AG04450 (cell line): ENCODE results near the gene WWOX. TPM values are rescaled to one million over a fixed set of nuclear protein-coding genes. Genes with fewer than 3 reads are reported as not detected.

Experiments used
- CTCF ChIA-PET: fragments of 300-600, 350-600 bp; formaldehyde crosslinking; extraction: SDS; loops from one replicate; lab custom pipeline; 2022; ENCODE audit warnings: antibody characterized with exemption, inconsistent platforms; lab: Charles Lee
- POLR2A ChIA-PET: fragments of 350-600 bp; formaldehyde crosslinking; extraction: SDS; loops from one replicate; lab custom pipeline; 2021; ENCODE audit warnings: antibody characterized with exemption, inconsistent platforms; lab: Yijun Ruan, JAX
- DNase-seq: peaks from one replicate; pipeline ENCODE4 v3.0.0-alpha.2; 2011; ENCODE audit warnings: low read depth, low spot score
- H3K27ac ChIP-seq: one replicate; pipeline ENCODE4 v1.5.1; 2012; ENCODE audit warnings: low read depth, low read length, control low read depth
- H3K27me3 ChIP-seq: one replicate; pipeline ENCODE4 v1.6.0; 2012; ENCODE audit warnings: low read length; ENCODE audit not compliant: control insufficient read depth, insufficient read depth
- H3K4me3 ChIP-seq: 2 replicates; pipeline ENCODE4 v1.5.1; 2011; ENCODE audit warnings: mild to moderate bottlenecking, low read depth, low read length, control low read depth
- H3K9me3 ChIP-seq: 2 replicates; pipeline ENCODE4 v1.5.1; 2012; ENCODE audit warnings: low read length; ENCODE audit not compliant: control insufficient read depth, insufficient read depth
- polyA plus RNA-seq: library from polyadenylated mRNA; depleted of rRNA; stranded (reverse); fragments of >200 nt; gene quantifications from 2 replicates; pipeline ENCODE4 v1.2.3, GENCODE V29; 2011
- TF ChIP-seq, protein P1 (sequence below): IDR thresholded peaks from 2 replicates; pipeline ENCODE4 v1.5.1; 2011; ENCODE audit warnings: low read depth, low read length, control low read depth, inconsistent platforms

Gene WWOX
- polyA plus RNA-seq, 1 experiment, result 2.1 TPM

DNA sequence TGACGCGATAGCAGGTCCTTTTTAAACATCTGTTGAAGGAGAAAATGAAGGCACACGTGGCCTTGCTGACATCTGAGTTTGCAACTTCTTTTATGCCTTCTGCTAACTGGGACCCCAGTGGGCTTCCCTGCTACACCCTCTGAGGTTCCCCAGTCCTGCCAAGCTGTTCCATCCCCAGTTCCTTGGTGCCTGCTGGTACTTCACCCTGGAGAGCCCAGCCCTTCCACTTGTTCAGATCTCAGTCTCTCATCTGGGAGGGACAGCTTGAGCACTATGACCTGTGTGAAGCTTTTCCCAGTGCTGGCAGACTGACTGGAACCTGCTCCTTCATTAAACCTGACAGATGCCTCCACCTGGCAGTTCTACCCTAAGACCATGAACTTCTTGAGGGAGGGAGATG lies 95.5 kb downstream of the WWOX start:
- Histone ChIP-seq H3K27ac (no peak overlapping the region), H3K4me3 (no peak overlapping the region), H3K27me3 (no peaks in the 10 kb centered on the region), H3K9me3 (peaks cover 7% of the 10 kb centered on the region)
- CTCF ChIA-PET, result no interaction called here
- POLR2A ChIA-PET, result no interaction called here
- DNase-seq, result no peak
- TF ChIP-seq, protein P1, sequence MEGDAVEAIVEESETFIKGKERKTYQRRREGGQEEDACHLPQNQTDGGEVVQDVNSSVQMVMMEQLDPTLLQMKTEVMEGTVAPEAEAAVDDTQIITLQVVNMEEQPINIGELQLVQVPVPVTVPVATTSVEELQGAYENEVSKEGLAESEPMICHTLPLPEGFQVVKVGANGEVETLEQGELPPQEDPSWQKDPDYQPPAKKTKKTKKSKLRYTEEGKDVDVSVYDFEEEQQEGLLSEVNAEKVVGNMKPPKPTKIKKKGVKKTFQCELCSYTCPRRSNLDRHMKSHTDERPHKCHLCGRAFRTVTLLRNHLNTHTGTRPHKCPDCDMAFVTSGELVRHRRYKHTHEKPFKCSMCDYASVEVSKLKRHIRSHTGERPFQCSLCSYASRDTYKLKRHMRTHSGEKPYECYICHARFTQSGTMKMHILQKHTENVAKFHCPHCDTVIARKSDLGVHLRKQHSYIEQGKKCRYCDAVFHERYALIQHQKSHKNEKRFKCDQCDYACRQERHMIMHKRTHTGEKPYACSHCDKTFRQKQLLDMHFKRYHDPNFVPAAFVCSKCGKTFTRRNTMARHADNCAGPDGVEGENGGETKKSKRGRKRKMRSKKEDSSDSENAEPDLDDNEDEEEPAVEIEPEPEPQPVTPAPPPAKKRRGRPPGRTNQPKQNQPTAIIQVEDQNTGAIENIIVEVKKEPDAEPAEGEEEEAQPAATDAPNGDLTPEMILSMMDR, result no peak

DNA sequence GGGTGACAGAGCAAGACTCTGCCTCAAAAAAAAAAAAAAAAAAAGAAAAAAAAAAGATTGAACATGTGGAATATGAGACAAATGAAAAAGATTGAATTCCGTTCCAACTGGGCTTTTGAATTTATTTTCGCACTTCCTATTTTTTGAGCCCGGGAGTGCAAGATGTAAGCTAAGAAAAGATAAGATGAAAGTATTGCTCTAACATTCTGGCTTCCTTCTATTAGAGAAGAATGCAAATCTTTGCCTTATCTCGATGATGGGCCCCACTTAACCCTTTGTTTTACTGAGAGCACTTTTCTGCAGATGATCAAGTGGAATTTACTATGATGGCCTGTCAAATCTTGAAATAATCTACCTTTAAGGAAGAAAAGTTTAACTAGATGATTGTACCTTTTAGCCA lies 96.3 kb downstream of the WWOX start:
- TF ChIP-seq, protein P1, result no peak
- CTCF ChIA-PET, result interaction anchor here (1.3 kb wide), 1 partner anchor 40 kb away, joined by 3 read pairs; no protein-coding TSS in a partner anchor
- POLR2A ChIA-PET, result no interaction called here

DNA sequence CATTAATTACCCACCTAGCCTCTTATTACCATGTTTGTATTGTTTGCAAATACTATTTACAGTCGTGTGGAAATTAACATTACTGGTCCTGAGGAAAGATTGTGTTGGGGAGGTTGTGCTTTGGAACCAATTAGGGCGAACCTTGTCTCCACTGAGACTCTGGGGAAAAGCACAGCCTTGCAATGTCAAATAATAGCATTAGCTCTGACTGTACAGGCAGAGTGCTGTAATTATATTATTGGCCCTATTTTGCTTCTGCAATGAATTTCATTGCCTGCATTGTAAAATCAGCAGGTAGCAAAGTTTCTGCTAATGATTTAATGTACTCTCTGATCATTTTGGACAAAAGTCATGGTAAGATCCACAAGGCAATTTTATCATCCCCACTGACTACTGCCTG lies 97.0 kb downstream of the WWOX start:
- Histone ChIP-seq H3K27me3 (no peaks in the 10 kb centered on the region), H3K9me3 (peaks cover 4% of the 10 kb centered on the region; the same call in 1 of the 2 replicates), H3K4me3 (no peak overlapping the region), H3K27ac (no peak overlapping the region)
- TF ChIP-seq, protein P1, result no peak
- POLR2A ChIA-PET, result no interaction called here
- DNase-seq, result no peak
- CTCF ChIA-PET, result interaction anchor here (1.3 kb wide), 1 partner anchor 40 kb away, joined by 3 read pairs; no protein-coding TSS in a partner anchor

More for the DNA sequence above, 96.3 kb downstream of the WWOX start:
- Histone ChIP-seq H3K4me3 (no peak overlapping the region), H3K27ac (no peak overlapping the region), H3K27me3 (no peaks in the 10 kb centered on the region), H3K9me3 (peaks cover 7% of the 10 kb centered on the region; the same call in 1 of the 2 replicates)
- DNase-seq, result no peak

DNA sequence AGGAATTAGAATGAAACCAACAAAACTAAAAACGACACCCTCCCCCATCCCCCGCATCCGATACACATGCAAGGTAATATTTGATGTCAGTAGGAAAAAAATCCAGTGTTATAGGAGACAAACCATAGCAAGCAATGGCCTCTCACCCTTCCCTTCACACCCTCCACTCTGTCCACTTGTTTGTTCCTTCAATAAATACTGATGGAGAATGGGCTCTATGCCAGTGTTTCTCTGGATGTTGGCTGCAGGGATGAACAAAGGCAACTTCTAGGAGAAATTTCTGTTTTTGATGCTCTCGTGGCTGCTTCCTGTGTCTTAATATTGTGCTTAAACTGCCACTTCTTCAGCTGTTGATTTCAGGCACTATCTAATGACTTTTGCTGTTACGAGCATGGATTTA lies 98.8 kb downstream of the WWOX start:
- no peak for DNase-seq
- Histone ChIP-seq H3K27ac (no peak overlapping the region), H3K9me3 (no peaks in the 10 kb centered on the region; the same call in 1 of the 2 replicates), H3K4me3 (no peak overlapping the region), H3K27me3 (no peaks in the 10 kb centered on the region)
- ChIA-PET POLR2A (no interaction called here), CTCF (interaction anchor here (0.7 kb wide), 1 partner anchor 46 kb away, joined by 4 read pairs; no protein-coding TSS in a partner anchor)
- TF ChIP-seq, protein P1, result no peak

DNA sequence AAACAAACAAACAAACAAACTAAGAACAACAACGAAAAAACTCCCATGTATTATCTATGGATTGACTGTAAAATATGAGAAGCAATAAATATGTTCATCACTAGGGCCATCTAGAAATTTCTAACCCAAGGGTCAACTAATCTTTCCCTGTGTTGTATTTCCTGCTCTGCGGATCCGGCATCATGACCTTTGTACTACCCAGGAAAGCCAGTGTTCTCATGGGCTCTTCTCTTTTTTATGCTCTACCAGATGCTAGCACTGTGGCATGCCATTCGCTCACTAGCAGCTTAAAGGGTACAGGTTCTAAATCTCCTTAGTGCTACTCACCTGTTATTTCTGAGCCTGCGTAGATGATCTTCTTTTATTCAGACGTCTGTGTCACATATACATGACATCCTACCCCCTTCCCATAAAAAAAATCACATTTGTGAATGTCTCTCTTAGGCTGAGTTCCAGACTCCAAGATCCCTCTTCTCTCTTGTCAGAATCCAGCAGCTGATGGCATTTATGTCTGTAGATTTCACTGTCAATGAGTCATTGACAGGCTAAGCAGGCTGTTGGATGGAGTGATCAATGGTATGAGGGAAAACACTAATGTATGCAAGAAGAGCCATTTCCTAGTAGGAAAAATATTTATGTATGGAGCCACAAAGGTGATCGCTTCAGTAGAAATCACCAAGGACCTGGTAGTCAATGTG lies 100.0 kb downstream of the WWOX start:
- Histone ChIP-seq H3K9me3 (no peaks in the 10 kb centered on the region), H3K4me3 (no peak overlapping the region), H3K27me3 (no peaks in the 10 kb centered on the region), H3K27ac (no peak overlapping the region)
- TF ChIP-seq, protein P1, result no peak
- POLR2A ChIA-PET, result no interaction called here
- CTCF ChIA-PET, result no interaction called here
- DNase-seq, result no peak
